OCI-LY1 (cell line): ENCODE results near the gene TMEM235.

Experiments used
- CTCF ChIP-seq: fragments of 200-600 bp; sonication (generic), shearing (Covaris generic); IDR thresholded peaks from 2 replicates; pipeline ENCODE4 v1.5.1; 2017; ENCODE audit warnings: mild to moderate bottlenecking, antibody characterized with exemption, low read length, moderate library complexity, mixed read lengths
- EZH2 ChIP-seq: fragments of 200-600 bp; sonication (generic), shearing (Covaris generic); IDR thresholded peaks from 2 replicates; pipeline ENCODE4 v1.8.0; 2017; ENCODE audit warnings: borderline replicate concordance, mixed run types, mild to moderate bottlenecking, antibody characterized with exemption, low read length, moderate library complexity, mixed read lengths

GRCh38 chr17:78281249-78281845 lies 49.9 kb downstream of the TMEM235 start:
- no peak for TF ChIP-seq CTCF
- TF ChIP-seq EZH2: no peak
